HG03196 (cell line): Measurements from ENCODE around the gene ACKR3.

ENCODE experiments used
- ATAC-seq: cut with Tn5 transposase; IDR thresholded peaks from one replicate; pipeline ENCODE4 v1.9.1; 2021; ENCODE audit not compliant: unreplicated experiment

Gene ACKR3

DNA sequence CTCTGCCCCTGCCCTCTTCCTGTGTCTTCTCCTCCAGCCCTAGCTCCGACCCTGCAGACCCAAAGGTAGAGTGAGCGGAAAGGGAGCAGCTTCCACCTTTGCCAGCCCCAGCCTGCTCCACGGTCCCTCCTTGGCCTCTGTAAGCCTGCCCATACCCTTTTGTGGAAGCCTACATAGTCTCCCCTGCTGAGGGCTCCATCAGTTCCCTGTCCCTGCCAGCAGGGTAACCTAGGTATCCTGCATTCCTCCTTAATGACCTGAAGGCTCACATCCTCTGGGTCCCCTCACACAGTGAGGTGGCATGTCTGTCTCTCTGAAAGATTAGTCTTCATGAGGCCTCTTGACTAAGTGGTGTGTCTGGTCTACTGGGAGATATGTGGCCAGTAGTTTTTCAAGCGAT lies 20.5 kb upstream of the ACKR3 start:
- no peak for ATAC-seq

DNA sequence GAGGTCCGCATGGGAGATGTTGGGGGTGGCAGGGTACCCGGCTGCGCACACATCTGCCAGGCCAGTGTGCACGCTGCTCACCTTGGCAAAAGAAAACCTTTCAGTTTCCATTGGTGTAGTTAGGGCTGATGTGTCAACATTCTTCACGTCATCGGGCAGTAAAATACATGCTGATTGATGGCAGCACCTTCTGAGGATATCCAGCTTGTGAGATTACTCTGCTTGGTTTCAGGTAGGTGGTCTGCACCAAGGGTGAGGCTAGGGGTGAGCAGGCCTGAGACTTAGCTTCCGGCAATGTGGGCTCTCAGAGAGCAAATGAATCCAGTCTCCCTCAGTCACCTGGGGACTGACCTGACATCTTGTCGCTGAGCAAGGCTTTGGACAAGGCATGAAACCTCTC lies 19.3 kb upstream of the ACKR3 start:
- ATAC-seq = peak; percentile 2

DNA sequence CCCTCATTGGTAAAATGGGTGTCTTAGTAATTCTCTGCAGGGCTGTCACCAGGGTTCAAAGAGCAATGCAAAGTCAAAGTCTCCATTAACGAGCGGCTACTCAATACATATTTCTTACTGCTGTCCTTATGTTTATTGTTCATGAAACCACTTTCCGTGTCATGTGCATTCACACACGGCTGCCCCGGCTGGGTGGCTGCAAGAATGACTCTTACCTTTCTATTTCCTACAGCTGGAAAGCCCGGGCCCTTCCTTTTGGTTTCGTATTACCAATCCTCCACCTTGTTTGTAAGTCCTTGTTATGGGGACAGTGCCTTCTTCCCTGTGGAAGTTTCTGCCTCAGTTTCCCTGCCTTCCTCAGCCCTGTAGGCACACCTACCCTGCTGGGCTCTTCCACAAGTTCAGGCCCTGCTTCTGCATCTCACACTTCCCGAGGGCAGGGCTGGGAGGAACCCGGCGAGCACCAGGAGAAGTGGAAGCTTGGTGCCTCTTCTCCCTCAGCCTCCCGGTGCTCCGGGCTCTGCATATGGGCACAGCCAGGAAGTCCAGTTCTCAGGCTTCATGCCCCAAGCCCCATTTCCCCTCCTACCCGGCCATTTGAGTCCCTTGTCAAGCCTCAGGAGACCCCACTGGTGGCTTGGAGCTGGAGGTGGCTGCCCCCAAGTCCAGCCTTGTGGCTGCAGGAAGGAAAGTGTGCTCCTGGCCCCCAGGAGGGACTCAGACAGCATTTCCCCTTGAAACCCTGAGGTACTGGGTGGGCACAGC lies 18.7 kb upstream of the ACKR3 start:
- ATAC-seq = peak; percentile 39

DNA sequence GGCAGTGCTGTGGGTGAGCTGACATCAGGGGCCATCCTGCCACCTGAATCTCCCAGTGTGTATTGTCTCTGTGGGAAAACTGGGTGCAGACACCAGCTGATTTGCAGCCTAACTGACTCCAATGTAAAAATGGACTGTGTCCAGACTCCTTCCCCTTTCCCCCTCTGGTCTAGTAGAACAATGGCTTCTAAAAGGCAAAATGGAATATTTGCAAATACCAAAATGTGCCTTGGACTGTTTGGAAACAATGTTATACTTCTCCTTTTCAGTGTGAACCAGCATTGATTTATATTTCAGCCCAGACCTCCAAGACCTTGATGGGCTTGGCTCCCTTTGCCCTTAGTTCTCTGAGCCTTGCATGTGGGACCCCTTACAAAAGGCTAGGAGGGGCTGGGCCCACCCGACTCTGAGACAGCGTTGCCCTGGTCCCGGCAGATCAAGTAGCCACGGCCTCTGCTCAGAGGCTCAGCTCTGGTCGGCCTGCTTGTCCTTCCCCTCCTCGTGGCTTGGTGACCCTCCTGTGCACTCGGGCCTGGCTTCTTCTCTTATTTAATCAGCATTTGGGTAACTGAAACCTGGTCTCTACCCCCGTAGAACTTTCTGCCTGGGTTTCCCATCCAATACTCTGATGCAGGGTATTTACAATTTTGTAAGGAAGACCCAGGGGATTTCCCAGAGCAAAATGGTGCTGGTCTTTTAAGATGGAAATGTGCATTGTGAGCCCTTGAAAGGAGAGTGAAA lies 18.0 kb upstream of the ACKR3 start:
- no peak for ATAC-seq

DNA sequence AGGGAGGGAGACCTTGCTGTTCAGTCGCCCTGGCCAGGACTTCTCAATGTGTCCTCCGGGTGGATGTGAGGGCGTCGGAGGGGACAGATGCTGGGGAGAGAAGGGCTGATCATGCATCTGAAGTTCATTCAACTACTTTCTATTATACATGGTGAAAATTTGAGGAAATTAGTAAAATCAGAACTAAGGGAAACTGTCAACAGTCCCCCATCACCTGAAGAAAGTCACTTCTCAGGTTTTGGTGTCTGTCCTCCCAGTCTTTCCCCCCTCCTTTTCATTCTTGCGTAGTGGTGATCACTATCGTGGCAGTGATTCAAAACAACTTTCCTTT lies 17.4 kb upstream of the ACKR3 start:
- ATAC-seq = no peak

DNA sequence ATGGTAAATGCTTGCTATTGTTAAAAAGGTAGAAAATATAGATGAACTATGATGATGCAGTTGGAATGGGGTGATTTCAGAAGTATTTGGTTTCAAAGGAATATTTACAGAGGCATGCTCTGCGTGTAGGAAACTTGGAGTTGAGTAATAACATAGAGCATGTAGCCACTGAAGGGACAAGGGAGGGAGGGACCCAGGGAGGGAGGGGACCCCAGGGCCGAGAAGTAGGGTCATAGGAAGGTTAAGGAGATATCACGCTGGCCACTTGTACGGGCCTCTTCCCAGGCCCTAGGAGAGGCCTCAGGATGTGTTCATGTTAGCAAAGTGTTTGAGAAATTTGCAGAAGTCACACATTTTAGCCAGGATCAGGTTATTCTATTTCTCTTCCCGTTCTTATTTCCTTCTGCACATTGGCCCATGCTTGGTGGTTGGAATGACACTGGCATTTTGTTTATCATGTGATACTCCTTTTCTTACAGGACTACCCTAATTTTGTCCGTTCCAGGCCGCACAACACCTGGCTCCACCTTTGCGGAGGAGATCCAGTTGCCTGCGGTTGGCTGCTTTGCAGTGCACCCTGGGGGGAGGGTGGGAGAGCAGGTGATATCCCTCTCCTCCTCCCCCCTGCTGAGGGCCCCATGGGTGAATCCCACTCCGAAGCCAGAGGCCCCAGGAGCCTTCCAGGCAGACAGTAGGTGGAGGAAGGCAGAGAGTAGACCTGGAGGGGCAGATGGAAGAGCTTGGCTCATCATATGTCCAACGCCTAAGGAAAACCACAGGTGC lies 16.9 kb upstream of the ACKR3 start:
- ATAC-seq = no peak

DNA sequence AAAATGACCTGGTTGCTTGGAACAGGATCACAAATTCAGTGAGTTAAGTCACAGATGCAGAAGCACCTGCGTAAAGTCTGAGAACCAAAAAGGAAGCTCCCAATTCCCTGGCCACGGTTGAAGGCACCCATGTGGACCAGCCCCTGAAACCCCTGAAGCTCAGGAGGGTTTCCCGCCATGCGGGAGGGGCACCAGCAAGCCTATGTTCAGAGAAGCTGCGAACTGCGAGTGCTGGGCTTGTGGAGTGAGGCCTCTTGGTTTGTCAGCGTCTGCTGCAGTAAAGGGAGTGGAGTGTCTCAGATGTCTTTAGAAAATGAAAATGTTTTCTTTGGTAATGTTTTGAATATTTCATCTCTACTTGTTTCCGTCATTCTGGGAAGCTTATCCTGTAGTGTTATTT lies 16.1 kb upstream of the ACKR3 start:
- no peak for ATAC-seq

DNA sequence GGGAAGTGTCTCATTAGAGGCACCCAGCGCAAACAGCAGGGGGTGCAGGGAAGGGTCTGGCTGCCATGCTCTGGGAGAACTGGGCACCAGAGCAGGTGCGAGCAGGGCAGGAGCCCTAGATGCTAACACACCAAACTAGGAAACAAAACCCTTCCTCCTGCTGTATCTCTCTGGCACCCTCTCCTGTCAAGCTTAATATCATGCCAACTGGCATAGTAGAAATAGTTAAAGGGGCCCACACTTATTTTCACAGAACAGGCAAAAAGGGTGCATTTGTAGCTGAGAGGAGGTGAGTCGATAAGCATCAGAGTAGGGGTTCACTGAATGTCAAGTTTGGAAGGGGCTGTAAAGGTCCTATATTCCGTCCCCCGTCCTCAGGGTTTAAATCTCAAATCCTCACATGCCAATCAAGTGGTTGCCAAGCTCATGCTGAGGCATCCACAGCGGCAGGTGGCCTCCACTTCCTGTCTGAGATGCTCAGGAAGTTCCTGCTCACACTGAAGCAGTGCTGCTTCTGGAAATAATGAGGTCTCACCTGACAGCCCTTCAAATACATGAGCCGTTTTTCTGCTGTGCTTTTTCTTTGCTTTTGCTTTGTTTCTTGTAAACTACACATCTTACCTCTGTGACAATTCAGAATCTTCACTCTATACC lies 14.9 kb upstream of the ACKR3 start:
- no peak for ATAC-seq

DNA sequence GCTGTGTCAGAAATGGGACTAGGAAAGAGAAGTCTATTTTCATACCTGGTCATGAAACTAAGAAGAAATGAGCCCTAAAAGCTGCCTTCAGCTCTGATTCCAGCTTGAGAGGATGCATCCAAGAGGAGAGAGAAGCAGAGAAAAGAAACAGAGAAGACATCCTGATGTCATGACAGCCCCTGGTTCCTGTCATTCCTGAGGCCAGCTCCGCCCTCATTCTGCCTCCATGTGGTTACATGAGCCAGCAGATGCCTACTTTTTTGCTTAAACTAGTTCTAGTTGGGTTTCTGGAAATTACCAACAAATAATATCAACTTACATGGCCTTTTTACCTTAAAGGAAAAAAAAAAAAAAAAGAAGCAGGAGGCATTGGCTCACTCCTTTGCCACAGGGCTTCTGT lies 14.1 kb upstream of the ACKR3 start:
- ATAC-seq = no peak

DNA sequence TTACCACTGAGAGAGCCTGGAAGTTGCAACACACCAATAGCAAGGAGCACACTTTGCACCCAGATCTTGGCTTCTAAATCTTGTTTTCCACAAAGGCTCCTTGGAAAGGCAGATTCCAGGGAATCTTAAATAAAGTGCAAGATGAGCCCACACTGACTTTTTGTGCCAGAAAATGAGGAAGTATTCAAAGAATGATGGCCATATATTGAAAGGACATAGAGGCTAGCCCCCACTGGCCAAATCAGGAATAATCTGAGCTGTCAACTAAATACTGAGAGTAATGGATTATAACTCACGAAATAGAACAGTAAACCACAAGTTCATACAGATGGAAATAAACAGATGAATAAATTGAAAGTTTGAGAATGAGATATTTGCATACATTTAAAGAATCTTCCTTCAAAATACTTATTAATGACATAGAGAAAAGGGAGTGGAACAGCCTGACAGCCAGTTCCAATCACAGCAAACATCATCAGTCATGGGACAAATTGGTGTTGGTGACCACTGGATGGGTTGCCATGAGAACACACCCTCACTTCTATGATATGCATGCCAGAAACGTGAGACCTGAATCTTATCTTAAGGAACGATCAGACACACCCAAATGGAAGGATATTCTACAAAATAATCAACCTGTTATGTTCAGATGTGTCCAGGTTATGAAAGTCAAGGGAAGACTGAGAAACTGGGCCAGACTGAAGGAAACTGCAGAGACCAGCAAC lies 12.2 kb upstream of the ACKR3 start:
- ATAC-seq = no peak

DNA sequence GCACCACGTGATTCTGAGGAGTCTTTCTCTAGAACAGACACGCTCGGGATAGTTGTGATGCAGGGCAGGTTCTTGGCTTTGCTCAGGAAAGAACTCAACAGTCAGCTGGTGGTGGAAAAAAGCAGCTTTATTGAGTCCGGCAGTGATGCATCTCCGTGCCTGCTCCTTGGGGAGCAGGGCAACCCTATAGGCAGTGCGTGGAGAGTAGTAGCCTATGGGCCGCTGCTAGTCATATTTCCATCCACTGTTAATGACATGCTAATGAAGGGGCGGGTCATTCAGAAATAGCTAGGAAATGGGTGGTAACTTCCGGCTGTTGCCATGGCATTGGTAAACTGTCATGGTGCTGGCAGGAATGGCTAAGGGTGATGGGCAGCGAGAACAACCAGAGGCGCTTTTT lies 11.6 kb upstream of the ACKR3 start:
- no peak for ATAC-seq

DNA sequence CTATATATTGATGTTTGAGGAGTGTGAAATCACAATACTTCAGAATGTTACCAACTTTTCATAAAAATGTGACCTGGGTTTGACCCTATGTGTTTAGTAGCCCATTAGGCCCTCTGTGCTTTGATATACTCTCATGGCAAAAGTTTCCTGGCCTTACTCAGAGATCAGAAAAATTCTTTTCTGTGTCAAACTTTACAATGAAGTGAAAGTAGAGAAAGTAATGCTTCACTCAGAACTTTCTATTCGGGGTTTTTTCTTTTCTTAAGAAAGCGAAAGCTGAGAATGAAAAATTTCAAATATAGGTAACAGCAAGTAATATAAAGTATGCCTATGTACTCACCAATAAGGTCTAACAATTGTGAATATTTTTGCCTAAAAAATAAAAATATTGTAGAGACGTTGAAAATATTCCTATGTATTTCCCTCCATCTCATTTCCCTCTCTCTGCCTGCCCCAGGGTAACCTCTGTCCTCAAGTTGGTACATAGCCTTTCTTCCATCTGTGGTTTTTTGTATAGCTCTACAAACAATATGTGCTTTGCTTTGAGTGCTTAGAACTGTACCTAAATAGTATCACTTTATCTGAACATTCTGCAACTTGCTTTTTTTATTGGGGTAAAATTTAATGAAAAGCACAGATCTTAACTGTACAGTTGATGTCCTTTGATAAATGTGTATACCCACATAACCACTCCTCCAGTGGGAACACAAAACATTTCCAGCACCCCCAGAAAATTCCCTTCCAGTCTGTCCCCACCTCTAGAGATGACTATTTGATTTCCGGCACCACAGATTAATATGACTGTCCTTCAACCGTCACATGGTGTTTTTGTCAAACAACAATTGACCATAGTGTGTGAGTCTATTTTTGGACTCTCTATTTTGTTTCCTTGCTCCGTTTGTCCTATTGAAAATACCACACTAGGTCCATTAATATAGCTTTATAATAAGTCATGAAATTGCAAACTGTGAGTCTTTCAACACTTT lies 10.3 kb upstream of the ACKR3 start:
- peak; percentile 46 for ATAC-seq

DNA sequence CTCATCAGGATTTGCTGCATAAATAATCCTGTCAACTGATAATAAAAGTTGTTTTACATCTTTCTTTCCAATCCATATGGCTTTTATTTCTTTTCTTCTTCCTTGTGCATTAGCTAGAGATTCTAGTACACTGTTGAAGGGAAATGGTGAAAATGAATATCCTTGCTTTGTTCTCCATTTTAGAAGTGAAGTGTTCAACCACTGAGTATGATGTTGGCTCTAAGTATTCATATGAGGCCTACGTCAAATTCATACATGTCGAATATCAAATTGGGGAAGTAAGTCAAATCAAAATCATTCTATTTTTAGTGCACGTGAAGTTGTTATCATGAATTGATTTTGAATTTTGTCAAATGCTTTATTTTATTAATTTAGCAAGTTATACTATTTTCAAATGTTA lies 7.8 kb upstream of the ACKR3 start:
- no peak for ATAC-seq

DNA sequence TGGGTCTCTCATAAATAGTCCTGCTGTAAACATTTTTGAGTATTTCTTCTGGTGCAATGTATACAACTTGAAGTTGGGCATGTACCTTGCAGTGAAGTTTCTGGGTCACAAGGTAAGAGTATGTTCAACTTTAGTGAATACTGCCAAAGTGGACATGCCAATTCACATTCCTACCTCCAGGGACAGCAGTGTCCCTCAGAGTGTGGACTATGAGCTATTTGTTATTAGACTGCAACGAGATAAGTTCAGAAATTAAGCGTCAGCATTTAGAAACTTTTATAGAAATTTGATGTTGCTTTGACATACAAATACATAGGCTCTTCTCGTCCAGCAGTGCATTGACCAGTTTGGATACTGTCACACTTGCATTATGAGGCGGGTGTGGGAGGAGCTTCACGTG lies 7.2 kb upstream of the ACKR3 start:
- ATAC-seq = no peak

DNA sequence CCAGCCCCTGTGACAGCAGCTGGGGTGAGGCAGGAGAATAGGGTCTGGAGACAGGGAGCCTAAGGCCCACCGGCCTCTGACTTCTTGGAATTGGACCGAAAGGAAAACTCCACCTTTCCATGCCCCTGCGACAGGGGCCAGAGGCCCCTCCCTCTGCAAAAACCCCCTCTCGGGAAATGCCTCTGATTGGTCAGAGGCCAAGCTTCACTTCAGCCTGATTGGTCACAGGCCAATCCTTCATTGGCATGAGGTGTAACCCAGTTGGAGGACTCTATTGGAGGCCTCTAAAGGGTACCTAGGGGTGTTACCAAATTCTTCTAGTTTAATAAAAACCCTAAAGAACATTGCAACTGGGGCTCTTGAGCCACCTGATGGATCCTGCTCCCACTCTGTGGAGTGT lies 5.7 kb upstream of the ACKR3 start:
- ATAC-seq = no peak

DNA sequence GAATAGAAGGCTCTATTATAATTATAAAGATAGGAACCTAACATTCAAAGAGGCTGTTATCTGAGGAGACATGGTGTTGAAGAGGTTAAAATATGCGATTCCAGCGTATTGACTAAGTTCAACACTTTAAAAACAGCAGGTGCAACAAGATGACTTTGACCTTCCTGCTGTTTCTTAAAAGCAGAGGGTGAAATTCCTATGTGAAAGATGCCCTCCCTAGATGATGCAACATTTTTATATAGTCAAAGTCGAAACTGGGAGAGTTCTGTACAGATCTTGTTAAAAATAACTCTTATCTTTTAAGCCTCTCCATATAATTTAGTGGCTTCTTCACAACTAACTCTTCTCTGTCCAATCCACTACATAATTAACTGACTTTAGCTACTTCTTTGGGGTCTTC lies 4.4 kb upstream of the ACKR3 start:
- no peak for ATAC-seq

DNA sequence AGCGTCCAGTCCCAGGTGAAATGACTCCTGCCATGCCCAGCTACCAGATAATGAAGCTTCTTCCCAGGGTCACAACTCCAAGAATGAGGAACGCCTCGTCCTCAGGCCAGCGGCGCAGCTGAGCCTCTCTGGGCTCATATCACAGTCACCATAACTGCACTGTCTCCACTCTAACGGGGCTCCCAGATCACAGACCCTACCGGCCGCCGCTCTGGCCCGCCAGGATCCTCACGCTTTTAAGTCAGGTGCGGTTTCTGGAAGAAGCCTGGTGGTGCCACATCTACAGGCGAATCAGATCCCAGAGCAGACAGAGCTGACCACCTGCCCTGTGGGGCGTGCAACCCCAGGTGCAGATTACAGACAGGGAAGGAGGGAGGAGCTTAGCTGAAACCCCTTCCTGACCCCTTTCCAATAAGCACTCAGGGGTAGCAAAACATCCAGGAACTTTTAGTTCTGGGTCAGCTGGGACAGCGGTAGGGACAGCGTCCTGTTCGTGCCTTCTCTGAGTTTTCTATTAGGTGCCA lies 3.7 kb upstream of the ACKR3 start:
- no peak for ATAC-seq

DNA sequence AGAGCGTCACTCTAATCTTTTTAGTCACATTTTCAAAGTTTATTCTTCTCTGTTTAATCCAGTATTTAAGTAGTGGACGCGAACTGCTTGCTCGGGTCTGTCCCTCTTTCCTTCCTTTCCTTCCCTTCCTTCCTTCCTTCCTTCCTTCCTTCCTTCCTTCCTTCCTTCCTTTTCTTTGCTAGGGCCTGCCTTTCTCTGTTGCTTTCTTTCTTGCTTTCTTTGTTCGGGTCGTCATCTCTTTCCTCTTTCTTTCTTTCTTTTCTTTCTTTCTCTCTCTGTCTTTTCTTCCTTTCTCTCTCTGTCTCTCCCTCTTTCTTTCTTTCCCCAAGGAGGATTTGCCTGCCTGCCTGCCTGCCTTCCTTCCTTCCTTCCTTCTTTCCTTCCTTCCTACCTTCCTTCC lies 3.0 kb upstream of the ACKR3 start:
- no peak for ATAC-seq
